Measurements from ENCODE around the gene MTR. TPM values are rescaled to one million over a fixed set of nuclear protein-coding genes. Genes with fewer than 3 reads are reported as not detected.
A peak's percentile ranks its signal among the peaks of the same experiment; 100 is the strongest.

MTR gene
- total RNA-seq, 1 donor from 2014 or later: 35.7 TPM

GRCh38 chr1:236774926-236775325 is 20.2 kb upstream of the MTR start:
- H3K27me3 ChIP-seq (ENCODE audit: low read depth): no peaks in the 10 kb centered on the region
- intact Hi-C loops (cut with DNase I): no loop called here
- H3K36me3 ChIP-seq: no peaks in the 10 kb centered on the region
- peak; percentile 29 for TF ChIP-seq CTCF (IDR thresholded peaks at IDR 0.05)
- H3K9me3 ChIP-seq: no peaks in the 10 kb centered on the region
- DNase-seq: no peak
- no peak overlapping the region for H3K4me3 ChIP-seq
- H3K27ac ChIP-seq: no peak overlapping the region
- H3K4me1 ChIP-seq: no peaks in the 10 kb centered on the region
- ATAC-seq: peak in 1 of 2 donors; percentile 46

DNA sequence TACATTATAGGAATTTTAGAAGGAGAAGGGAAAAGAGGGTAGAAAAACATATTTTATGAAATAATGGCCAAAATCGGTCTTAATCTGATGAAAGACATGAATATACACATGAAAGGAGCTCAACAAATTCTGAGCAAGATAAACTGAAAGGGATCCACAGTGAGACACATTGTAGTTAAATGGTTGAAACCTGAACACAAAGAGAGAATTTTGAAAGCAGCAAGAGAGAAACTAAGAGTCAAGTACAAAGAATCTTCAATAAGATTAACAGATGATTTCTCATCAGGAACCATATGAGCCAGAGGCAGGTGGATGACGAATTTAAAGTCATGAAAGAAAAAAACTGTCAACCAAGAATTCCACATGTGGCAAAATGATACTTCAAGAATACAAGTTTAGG is 15.8 kb upstream of the MTR start:
- no peak for ATAC-seq
- Histone ChIP-seq H3K36me3 (no peaks in the 10 kb centered on the region), H3K27me3 (ENCODE audit: low read depth) (no peaks in the 10 kb centered on the region), H3K4me1 (no peaks in the 10 kb centered on the region), H3K4me3 (no peak overlapping the region), H3K27ac (no peak overlapping the region), H3K9me3 (no peaks in the 10 kb centered on the region)
- intact Hi-C loops (cut with DNase I): no loop called here
- DNase-seq: no peak
- no peak for TF ChIP-seq CTCF (IDR thresholded peaks at IDR 0.05)

- DNase-seq: no peak
- peak in 1 of 2 donors; percentile 17 for ATAC-seq
- TF ChIP-seq CTCF (IDR thresholded peaks at IDR 0.05): no peak
- Histone ChIP-seq H3K27me3 (ENCODE audit: low read depth) (peaks cover 5% of the 10 kb centered on the region), H3K36me3 (no peaks in the 10 kb centered on the region), H3K4me1 (no peaks in the 10 kb centered on the region), H3K9me3 (no peaks in the 10 kb centered on the region), H3K27ac (no peak overlapping the region), H3K4me3 (no peak overlapping the region)
- intact Hi-C loops (cut with DNase I): no loop called here
Measured at GRCh38 chr1:236785477-236785876, 9.6 kb upstream of the MTR start.

- H3K36me3 ChIP-seq: no peaks in the 10 kb centered on the region
- ATAC-seq (no peak), DNase-seq (no peak)
- no peak overlapping the region for H3K27ac ChIP-seq
- no peaks in the 10 kb centered on the region for H3K9me3 ChIP-seq
- peaks cover 5% of the 10 kb centered on the region for H3K27me3 ChIP-seq (ENCODE audit: low read depth)
- H3K4me1 ChIP-seq: no peaks in the 10 kb centered on the region
- no peak overlapping the region for H3K4me3 ChIP-seq
- TF ChIP-seq CTCF (IDR thresholded peaks at IDR 0.05): no peak
- intact Hi-C loops (cut with DNase I): no loop called here
Measured at GRCh38 chr1:236786453-236786852, 8.6 kb upstream of the MTR start.

DNA sequence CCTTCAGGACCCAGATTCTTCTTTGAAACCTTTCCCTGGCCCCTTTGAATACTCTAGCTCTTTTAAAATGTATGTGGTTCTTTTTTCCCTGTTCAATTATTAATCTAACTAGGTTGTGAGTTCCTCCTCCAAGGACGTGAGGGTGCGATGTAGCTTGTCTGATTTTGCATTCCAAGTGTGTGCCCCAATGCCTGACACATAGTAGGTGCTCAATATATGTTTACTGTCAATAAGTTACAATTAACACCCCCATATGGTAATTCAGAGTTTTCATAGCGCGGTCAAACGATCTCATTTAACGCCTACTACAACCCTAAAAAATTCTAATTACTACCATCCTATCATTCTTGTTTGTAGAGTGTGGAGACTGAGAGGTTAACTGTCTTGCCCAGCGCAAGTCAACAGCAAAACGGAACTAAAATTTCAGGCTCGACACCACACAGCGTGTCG is 482 bp upstream of the MTR start:
- intact Hi-C loops (cut with DNase I): no loop called here
- no peaks in the 10 kb centered on the region for H3K36me3 ChIP-seq

More for the DNA sequence above, 482 bp upstream of the MTR start:
- Histone ChIP-seq H3K4me3 (peak overlapping the region; percentile 99), H3K27me3 (ENCODE audit: low read depth) (no peaks in the 10 kb centered on the region), H3K9me3 (no peaks in the 10 kb centered on the region), H3K27ac (peak overlapping the region; percentile 93), H3K4me1 (peaks cover 23% of the 10 kb centered on the region)
- no peak for DNase-seq
- ATAC-seq: no peak
- no peak for TF ChIP-seq CTCF (IDR thresholded peaks at IDR 0.05)
